ENCODE data around the gene RGS3.
A peak's percentile ranks its signal among the peaks of the same experiment; 100 is the strongest.

The RGS3 gene

DNA sequence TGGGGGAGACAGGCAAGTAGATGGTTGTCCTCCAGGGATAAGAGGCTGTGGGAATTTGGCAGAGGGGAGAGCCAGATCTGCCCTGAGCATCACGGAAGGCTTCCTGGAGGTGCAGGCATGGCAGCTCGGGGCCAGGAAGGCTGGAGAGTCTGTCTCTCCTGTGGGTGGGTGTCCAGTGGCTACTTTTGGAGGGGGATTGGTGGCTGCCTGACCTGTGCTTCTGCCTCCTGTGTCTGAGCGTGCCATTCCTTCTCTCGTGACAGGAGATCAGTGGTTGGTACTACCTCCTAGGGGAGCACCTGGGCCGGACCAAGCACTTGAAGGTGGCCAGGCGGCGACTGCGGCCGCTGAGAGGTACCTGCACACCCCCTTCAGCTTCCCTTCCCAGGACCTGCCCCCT lies 33.5 kb downstream of the RGS3 start:
- TF ChIP-seq, protein P1, sequence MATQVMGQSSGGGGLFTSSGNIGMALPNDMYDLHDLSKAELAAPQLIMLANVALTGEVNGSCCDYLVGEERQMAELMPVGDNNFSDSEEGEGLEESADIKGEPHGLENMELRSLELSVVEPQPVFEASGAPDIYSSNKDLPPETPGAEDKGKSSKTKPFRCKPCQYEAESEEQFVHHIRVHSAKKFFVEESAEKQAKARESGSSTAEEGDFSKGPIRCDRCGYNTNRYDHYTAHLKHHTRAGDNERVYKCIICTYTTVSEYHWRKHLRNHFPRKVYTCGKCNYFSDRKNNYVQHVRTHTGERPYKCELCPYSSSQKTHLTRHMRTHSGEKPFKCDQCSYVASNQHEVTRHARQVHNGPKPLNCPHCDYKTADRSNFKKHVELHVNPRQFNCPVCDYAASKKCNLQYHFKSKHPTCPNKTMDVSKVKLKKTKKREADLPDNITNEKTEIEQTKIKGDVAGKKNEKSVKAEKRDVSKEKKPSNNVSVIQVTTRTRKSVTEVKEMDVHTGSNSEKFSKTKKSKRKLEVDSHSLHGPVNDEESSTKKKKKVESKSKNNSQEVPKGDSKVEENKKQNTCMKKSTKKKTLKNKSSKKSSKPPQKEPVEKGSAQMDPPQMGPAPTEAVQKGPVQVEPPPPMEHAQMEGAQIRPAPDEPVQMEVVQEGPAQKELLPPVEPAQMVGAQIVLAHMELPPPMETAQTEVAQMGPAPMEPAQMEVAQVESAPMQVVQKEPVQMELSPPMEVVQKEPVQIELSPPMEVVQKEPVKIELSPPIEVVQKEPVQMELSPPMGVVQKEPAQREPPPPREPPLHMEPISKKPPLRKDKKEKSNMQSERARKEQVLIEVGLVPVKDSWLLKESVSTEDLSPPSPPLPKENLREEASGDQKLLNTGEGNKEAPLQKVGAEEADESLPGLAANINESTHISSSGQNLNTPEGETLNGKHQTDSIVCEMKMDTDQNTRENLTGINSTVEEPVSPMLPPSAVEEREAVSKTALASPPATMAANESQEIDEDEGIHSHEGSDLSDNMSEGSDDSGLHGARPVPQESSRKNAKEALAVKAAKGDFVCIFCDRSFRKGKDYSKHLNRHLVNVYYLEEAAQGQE (IDR thresholded peaks at IDR 0.05; ENCODE audit: insufficient replicate concordance, low read depth) = no peak
- no peak for DNase-seq (ENCODE audit: low read depth in 1 of 2, low spot score in 1 of 2)
- Histone ChIP-seq H3K27me3 (ENCODE audit: insufficient read depth, poor library complexity, severe bottlenecking) (no peaks in the 10 kb centered on the region), H3K4me3 (replicated peaks; ENCODE audit: insufficient read depth, low read length) (no peak overlapping the region), H3K27ac (replicated peaks) (no peak overlapping the region)

DNA sequence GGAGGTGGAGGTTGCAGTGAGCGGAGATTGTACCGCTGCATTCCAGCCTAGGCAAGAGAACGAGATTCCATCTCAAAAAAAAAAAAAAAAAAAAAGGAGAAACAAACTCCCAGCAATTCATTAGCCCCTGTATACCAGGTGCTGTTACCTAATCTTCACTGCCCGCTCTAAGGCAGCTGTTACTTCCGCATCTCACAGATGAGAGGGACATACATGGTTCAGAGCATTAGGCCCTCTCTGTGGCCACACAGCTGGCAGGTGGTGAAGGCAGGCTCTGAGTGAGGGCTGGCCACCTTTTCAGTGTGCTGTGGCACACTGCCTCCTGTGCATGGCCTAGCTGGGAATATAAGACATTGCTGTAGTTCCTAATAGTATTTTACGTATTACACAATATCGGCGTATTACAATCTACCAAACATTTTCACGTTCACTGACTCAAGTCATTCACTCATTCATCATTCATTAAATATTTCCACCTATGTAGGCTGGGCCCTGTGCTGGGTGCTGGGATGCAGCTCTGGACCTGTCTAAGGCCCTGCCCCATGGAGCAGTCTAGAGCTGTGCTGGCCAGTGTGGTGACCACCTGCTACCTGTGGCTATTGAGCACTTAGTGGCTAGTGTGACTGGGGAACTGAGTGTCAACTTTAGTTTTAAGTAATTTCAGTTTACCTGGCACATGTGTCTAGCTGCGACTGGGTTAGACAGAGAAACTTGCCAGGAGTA lies 35.8 kb downstream of the RGS3 start:
- TF ChIP-seq POLR2AphosphoS5 (IDR thresholded peaks at IDR 0.05; ENCODE audit: low read depth) = no peak
- DNase-seq (ENCODE audit: low read depth in 1 of 2, low spot score in 1 of 2) = peak in 1 of 2 experiments; percentile 12
- H3K27ac ChIP-seq (replicated peaks) = no peak overlapping the region
- H3K4me3 ChIP-seq (replicated peaks; ENCODE audit: insufficient read depth, low read length) = no peak overlapping the region
- no peaks in the 10 kb centered on the region for H3K27me3 ChIP-seq (ENCODE audit: insufficient read depth, poor library complexity, severe bottlenecking)

GRCh38 chr9:113499876-113500497 lies 36.5 kb downstream of the RGS3 start:
- TF ChIP-seq, protein P1 (IDR thresholded peaks at IDR 0.05; ENCODE audit: insufficient replicate concordance, low read depth) = no peak
- no peak for TF ChIP-seq POLR2AphosphoS5 (IDR thresholded peaks at IDR 0.05; ENCODE audit: low read depth)
- TF ChIP-seq GABPA (IDR thresholded peaks at IDR 0.05; ENCODE audit: low read depth) = no peak
- TF ChIP-seq SPI1 (IDR thresholded peaks at IDR 0.05; ENCODE audit: borderline replicate concordance, low read depth) = no peak
- TF ChIP-seq, protein P2, sequence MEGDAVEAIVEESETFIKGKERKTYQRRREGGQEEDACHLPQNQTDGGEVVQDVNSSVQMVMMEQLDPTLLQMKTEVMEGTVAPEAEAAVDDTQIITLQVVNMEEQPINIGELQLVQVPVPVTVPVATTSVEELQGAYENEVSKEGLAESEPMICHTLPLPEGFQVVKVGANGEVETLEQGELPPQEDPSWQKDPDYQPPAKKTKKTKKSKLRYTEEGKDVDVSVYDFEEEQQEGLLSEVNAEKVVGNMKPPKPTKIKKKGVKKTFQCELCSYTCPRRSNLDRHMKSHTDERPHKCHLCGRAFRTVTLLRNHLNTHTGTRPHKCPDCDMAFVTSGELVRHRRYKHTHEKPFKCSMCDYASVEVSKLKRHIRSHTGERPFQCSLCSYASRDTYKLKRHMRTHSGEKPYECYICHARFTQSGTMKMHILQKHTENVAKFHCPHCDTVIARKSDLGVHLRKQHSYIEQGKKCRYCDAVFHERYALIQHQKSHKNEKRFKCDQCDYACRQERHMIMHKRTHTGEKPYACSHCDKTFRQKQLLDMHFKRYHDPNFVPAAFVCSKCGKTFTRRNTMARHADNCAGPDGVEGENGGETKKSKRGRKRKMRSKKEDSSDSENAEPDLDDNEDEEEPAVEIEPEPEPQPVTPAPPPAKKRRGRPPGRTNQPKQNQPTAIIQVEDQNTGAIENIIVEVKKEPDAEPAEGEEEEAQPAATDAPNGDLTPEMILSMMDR (IDR thresholded peaks at IDR 0.05; ENCODE audit: insufficient read depth, low read length) = no peak
- Histone ChIP-seq H3K27me3 (ENCODE audit: insufficient read depth, poor library complexity, severe bottlenecking) (no peaks in the 10 kb centered on the region), H3K4me3 (replicated peaks; ENCODE audit: insufficient read depth, low read length) (no peak overlapping the region)

DNA sequence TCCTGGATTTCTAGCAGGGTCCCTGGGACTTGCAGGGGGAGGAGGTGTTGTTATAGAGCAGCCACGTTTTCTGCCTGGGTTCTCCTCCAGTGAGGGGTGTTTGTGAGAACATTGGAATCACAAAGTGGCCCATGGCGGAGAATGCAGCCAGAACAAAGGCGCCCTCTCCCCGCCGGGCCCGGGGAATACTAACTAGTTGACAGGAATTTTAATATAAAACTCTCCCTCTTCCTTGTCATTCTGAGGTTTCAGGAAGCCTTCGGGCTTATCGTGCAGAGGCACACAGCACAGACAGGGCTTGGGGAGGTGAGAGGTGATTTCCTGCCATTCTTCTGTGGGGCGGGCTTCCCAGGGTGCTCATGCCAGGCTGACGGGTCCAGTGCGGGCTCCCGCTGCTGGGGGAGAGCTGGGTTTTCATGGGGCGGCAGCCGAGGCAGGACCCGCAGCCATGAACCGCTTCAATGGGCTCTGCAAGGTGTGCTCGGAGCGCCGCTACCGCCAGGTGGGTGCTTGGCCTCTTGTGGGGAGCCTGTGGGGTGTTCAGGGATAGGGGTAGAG lies 37.7 kb downstream of the RGS3 start:
- no peak overlapping the region for H3K4me3 ChIP-seq (replicated peaks; ENCODE audit: insufficient read depth, low read length)
- H3K27me3 ChIP-seq (ENCODE audit: insufficient read depth, poor library complexity, severe bottlenecking) = no peaks in the 10 kb centered on the region
- no peak overlapping the region for H3K27ac ChIP-seq (replicated peaks)
- TF ChIP-seq, protein P1 (IDR thresholded peaks at IDR 0.05; ENCODE audit: insufficient replicate concordance, low read depth) = no peak
- TF ChIP-seq POLR2AphosphoS5 (IDR thresholded peaks at IDR 0.05; ENCODE audit: low read depth) = no peak
- DNase-seq (ENCODE audit: low read depth in 1 of 2, low spot score in 1 of 2) = no peak

More at GRCh38 chr9:113499876-113500497, 36.5 kb downstream of the RGS3 start:
- H3K27ac ChIP-seq (replicated peaks) = no peak overlapping the region
- DNase-seq (ENCODE audit: low read depth in 1 of 2, low spot score in 1 of 2) = no peak
